GM04503 (cell line): ENCODE measurements around the gene TMEM209.
"Not testable (repeated sequence)": the region's sequence is repeated elsewhere in the genome, so short reads cannot be mapped to it uniquely, and the experiment has no call there.

ENCODE experiments used
- DNase-seq: peaks from one replicate; pipeline ENCODE4 v3.0.0-alpha.2; 2012; ENCODE audit warnings: low read depth

TMEM209 gene

DNA sequence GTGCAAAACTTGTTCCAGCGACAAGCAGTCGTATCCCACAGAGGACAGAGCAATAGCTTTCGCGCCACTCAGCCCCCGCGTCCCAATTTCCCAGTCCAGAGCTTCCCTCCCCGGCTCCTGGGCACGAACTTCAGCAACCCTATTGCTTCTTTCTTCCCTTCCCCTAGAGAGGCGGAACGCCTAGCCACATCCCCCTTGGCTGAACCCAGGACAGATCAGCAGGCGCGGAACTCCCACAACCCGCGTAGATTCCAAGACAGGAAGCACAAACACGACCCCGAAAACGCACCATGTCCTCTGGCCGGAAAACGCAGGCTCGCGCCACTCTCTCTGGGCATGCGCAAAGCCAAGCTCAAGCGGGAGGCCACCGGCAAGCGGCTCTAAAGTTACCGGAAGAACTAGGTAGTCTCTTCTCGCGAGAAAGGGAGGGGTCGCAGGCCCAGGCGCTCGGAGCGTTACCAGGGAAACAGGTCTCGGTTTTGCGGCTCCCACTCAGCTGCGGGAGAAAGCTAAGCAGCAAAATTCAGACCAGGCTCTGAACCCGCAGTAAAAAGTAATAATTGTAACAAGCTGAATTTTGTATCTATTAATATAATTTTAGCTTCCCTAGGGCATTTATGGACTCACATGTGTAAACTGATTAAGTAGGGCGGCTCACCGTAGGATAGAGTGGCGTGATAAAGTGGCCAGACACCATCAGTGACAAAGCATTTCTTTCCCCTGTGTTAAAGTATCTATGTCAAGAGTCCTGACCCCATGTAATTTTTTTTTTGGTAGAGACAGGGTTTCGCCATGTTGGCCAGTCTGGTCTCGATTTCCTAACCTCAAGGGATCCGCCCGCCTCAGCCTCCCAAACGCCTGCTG lies at the start of gene TMEM209:
Gene TMEM209 (minus strand): TSS at position 323 of the 864 bp plus-strand sequence. CDS start 31 bp downstream, at position 292.
- peak; percentile 80 for DNase-seq

DNA sequence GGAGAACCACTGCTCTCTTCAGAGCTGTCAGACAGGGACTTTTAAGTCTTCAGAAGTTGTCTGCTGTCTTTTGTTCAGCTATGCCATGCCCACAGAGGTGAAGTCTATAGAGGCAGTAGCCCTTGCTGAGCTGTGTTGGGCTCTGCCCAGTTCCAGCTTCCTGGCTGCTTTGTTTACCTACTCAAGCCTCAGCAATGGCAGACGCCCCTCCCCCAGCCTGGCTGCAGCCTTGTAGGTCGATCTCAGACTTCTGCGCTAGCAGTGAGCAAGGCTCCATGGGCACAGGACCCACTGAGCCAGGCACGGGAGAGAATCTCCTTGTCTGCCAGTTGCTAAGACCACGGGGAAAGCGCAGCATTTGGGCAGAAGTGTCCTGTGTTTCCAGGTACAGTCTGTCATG lies 49.3 kb upstream of the TMEM209 start:
- DNase-seq, result no peak

DNA sequence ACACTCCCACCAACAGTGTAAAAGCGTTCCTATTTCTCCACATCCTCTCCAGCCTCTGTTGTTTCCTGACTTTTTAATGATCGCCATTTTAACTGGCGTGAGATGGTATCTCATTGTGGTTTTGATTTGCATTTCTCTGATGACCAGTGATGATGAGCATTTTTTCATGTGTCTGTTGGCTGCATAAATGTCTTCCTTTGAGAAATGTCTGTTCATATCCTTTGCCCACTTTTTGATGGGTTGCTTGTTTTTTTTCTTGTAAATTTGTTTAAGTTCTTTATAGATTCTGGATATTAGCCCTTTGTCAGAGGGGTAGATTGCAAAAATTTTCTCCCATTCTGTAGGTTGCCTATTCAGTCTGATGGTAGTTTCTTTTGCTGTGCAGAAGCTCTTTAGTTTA lies 44.4 kb upstream of the TMEM209 start:
- not testable (repeated sequence) for DNase-seq

- not testable (repeated sequence) for DNase-seq
Measured at GRCh38 chr7:130248842-130249241, 43.6 kb upstream of the TMEM209 start.

DNA sequence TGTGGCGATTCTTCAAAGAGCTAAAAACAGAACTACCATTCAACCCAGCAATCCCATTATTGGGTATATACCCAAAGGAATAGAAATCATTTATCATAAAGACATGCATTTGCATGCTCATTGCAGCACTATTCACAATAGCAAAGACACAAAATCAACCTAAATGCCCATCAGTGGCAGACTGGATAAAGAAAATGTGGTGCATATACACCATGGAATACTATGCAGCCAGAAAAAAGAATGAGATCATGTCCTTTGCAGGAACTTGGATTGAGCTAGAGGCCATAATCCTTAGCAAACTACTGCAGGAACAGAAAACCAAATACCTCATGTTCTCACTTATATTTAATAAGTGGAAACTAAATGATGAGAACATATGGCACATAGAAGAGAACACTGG lies 41.3 kb upstream of the TMEM209 start:
- DNase-seq, result not testable (repeated sequence)

GRCh38 chr7:130243486-130243885 lies 38.3 kb upstream of the TMEM209 start:
- not testable (repeated sequence) for DNase-seq

- DNase-seq, result no peak
Measured at GRCh38 chr7:130242198-130243014, 37.2 kb upstream of the TMEM209 start.

DNA sequence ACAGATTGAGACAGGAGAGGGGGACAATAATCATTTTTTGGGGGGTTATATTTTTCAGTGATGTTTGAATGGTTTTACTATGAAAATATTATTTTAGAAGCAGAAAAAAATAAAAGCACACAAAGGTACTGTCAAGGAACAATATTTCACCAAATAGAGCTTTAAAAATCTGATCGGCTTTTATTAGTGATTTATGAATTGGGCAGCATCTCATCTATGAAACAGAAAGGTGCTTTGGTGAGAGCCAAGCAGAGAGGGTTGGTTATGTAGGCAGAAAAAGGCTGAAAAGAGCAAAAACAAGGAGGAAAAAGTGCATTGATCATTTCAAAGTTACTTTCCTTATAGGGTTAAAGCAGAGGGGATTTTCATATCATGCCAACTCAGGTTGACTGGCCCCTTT lies 35.0 kb upstream of the TMEM209 start:
- no peak for DNase-seq

DNA sequence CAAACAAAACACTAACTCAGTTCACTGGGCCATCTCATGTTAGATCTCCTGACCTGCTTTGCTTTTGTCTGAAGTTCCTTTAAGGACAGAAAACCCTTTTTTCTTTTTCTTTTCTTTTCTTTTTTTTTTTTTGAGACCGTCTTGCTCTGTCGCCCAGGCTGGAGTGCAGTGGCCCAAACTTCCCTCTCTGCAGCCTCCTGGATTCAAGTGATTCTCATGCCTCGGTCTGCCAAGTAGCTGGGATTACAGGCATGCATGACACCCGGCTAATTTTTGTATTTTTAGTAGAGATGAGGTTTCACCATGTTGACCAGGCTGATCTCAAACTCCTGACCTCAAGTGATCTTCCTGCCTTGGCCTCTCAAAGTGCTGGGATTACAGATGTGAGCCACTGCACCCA lies 31.2 kb upstream of the TMEM209 start:
- DNase-seq, result not testable (repeated sequence)

GRCh38 chr7:130234078-130234477 lies 28.9 kb upstream of the TMEM209 start:
- DNase-seq, result no peak

DNA sequence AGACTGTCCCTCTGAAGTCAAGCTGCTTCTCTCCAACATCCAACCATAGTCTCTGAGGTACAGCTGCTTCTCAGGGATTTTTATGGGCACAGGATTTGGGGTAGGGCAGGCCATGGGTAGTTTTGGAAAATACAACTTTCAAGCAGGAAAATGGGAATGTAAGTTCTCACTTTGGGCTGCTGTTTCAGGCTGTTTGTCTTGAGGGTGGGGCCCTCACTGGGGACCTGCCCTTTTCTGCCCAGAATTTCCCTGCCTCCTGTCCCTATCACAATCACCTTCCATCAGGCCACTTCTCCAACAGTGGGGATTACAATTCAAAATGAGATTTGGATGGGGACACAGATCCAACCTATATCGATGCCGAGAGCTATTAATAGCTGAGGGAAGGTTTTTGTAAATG lies 27.0 kb upstream of the TMEM209 start:
- DNase-seq, result no peak

DNA sequence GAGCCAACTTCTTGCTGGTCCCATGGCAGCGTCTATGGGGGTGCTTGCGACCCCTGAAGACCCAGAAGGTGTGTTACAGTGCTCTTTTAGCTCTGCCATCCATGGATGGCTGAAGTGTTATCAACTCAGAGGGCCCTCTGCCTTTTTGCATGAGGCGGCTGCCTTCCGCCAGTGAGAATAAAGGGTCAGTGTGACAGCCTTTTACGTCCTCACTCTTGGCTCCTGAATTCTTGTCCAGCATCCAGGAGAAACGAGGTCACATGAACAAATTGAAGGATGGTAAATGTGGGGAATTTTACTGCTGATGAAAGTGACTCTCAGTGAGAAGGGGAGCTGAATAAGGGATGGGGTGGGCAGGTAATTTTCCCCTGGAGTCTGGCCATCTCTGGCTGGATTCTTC lies 26.6 kb upstream of the TMEM209 start:
- DNase-seq, result no peak

DNA sequence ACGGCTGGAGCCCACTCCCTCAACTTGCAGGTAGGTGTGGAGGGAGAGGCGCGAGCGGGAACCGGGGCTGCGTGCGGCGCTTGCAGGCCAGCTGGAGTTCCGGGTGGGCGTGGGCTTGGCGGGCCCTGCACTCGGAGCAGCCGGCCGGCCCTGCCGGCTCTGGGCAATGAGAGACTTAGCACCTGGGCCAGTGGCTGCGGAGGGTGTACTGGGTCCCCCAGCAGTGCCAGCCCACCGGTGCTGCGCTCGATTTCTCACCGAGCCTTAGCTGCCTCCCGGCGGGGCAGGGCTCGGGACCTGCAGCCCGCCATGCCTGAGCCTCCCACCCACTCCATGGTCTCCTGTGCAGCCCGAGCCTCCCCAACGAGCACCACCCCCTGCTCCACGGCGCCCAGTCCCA lies 24.8 kb upstream of the TMEM209 start:
- not testable (repeated sequence) for DNase-seq

- no peak for DNase-seq
Measured at GRCh38 chr7:130228840-130229502, 23.8 kb upstream of the TMEM209 start.

- DNase-seq, result no peak
Measured at GRCh38 chr7:130227883-130228575, 22.8 kb upstream of the TMEM209 start.

DNA sequence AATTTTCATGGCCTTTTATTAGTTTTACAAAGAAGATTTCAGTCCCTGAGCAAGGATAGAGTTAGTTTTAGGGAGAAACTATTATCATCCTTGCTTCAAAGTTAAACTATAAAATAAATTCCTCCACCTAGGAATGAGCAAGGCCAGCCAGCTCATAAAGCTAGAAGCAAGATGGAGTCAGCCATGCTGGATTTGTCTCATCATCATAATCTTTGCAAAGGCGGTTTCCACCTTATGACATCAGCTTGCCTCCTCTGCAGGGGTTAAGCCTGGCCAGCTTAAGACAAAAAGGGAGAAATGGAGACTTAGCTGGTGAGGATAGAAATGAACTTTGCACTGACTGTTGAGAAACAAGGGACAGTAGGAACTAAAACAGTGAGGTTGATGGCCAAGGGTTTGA lies 21.1 kb upstream of the TMEM209 start:
- no peak for DNase-seq

GRCh38 chr7:130224923-130225322 lies 19.7 kb upstream of the TMEM209 start:
- DNase-seq, result not testable (repeated sequence)

DNA sequence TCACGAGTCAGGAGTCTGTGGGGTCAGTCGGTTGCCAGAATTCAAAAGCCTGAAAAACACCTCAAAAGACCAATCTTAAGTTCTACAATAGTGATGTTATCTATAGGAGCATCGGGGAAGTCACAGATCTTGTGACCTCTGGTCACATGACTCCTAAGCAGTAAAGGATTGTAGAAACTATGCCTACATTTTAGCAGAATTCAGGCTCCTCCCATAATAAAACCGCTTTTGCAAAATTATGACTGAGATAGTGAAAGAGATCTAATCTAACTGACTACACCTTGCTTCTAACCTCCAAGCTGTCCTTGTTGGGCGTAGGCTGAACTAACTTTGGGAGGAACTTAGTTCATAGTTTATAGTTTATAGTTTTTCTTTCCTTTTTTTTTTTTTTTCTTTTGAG lies 19.0 kb upstream of the TMEM209 start:
- DNase-seq, result no peak

DNA sequence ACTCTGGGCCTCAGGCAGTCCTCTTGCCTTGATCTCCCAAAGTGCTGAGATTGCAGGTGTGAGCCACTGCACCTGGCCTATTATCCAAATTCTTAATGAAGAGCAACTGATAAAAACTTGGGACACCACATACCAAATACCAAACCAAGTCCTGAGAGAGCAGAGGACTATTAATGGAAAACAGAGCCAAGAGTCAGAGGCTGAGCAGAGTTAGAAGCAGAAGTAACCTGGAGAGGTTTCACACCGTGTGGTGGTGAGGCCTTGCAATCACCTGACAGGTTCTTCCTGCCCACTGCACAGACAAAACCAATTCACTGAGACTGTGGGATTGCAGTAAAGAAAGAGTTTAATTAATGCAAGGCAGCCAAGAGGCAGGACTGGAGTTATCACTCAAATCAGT lies 18.4 kb upstream of the TMEM209 start:
- no peak for DNase-seq

- no peak for DNase-seq
Measured at GRCh38 chr7:130221746-130222145, 16.5 kb upstream of the TMEM209 start.

GRCh38 chr7:130219871-130220270 lies 14.7 kb upstream of the TMEM209 start:
- DNase-seq, result no peak
